K562 (cell line): Measurements from ENCODE around the gene ZFP92. TPM values are rescaled to one million over a fixed set of nuclear protein-coding genes. Genes with fewer than 3 reads are reported as not detected.

Experiments used
- ATAC-seq: fragments of 200-7000 bp; cut with Tn5 transposase; 3 replicates; pipeline ENCODE4 v1.9.1; 2020; ENCODE audit warnings: moderate library complexity
- BruUV-seq: library from RNA; stranded (reverse); fragments of 400-500 nt; replicated peaks from 2 replicates; lab custom pipeline; 2021; lab: Mats Ljungman, UMichigan
- CTCF ChIA-PET: fragments of 300-600 bp; formaldehyde crosslinking; extraction: SDS; loops from one replicate; lab custom pipeline; 2021; ENCODE audit warnings: low intra/inter-chr PET ratio; lab: Yijun Ruan, JAX
- POLR2A ChIA-PET: fragments of 300-600, 350-650 bp; sonication (Branson Sonifier 250); formaldehyde crosslinking; extraction: SDS; loops from one replicate; lab custom pipeline; 2021; ENCODE audit warnings: antibody characterized with exemption, inconsistent platforms; lab: Yijun Ruan, JAX
- DNase-seq, 4 experiments: peaks; one replicate each; pipeline versions ENCODE4 v3.0.0 to v3.0.0-alpha.2; 2011 to 2018; ENCODE audit warnings: low spot score in 3 of 4, mixed read lengths in 3 of 4; ENCODE audit errors: extremely low read depth in 1 of 4
- FAIRE-seq: peaks from 2 replicates; lab custom pipeline; 2011; peaks lifted over from hg19 to GRCh38; lab: Jason Lieb, UNC
- H2AFZ ChIP-seq: 2 replicates; pipeline ENCODE4 v1.6.0; 2011; ENCODE audit warnings: low read depth, low read length, control low read depth, inconsistent platforms
- H3K27ac ChIP-seq: fragments of 200-600 bp; 3 replicates; pipeline ENCODE4 v1.8.0; 2011; ENCODE audit warnings: low read depth, mild to moderate bottlenecking, control low read depth, inconsistent platforms, low read length, moderate library complexity, mixed read lengths; ENCODE audit errors: extremely low read depth
- H3K27me3 ChIP-seq, 2 experiments: fragments of 300-600 bp in 1 of 2; 2 replicates in 1 of 2; 3 replicates in 1 of 2; pipeline versions ENCODE4 v1.6.0 to v1.8.0; 2011; ENCODE audit warnings: inconsistent platforms in 2 of 2, low read length in 2 of 2, mild to moderate bottlenecking in 1 of 2, mixed read lengths in 1 of 2, moderate library complexity in 1 of 2; ENCODE audit not compliant: control insufficient read depth in 2 of 2, insufficient read depth in 2 of 2
- H3K36me3 ChIP-seq: fragments of 300-600 bp; 3 replicates; pipeline ENCODE4 v1.8.0; 2011; ENCODE audit warnings: mild to moderate bottlenecking, low read length, inconsistent platforms; ENCODE audit not compliant: control insufficient read depth, insufficient read depth
- H3K4me1 ChIP-seq, 2 experiments: fragments of 200-600 bp in 1 of 2; replicated peaks in 1 of 2; 2 replicates in 1 of 2; 3 replicates in 1 of 2; pipeline versions ENCODE4 v1.5.1 to v1.8.0; 2011; ENCODE audit warnings: inconsistent platforms in 2 of 2, low read length in 2 of 2, mild to moderate bottlenecking in 1 of 2, mixed read lengths in 1 of 2, moderate library complexity in 1 of 2; ENCODE audit not compliant: control insufficient read depth in 2 of 2, insufficient read depth in 2 of 2
- H3K4me2 ChIP-seq: 2 replicates; pipeline ENCODE4 v1.6.1; 2011; ENCODE audit warnings: low read length, control low read depth, inconsistent platforms, mixed read lengths; ENCODE audit not compliant: insufficient read depth
- H3K4me3 ChIP-seq: fragments of 200-600 bp; sonication (generic), shearing (Covaris generic); 2 replicates; pipeline ENCODE4 v1.5.1; 2016; ENCODE audit warnings: control low read depth, inconsistent platforms
- H3K79me2 ChIP-seq: fragments of 200-600 bp; 3 replicates; pipeline ENCODE4 v1.8.0; 2011; ENCODE audit warnings: low read length, inconsistent platforms; ENCODE audit not compliant: control insufficient read depth, insufficient read depth
- H3K9ac ChIP-seq, 2 experiments: 2 replicates each; pipeline versions ENCODE4 v1.6.0 to v1.6.1; 2011; ENCODE audit warnings: low read depth in 2 of 2, low read length in 2 of 2, control low read depth in 1 of 2, inconsistent platforms in 1 of 2, mild to moderate bottlenecking in 1 of 2, mixed read lengths in 1 of 2; ENCODE audit not compliant: insufficient read depth in 1 of 2
- H3K9me1 ChIP-seq: one replicate; pipeline ENCODE4 v1.6.0; 2011; ENCODE audit warnings: inconsistent platforms, mild to moderate bottlenecking, low read length, moderate library complexity; ENCODE audit not compliant: control insufficient read depth, insufficient read depth
- H3K9me3 ChIP-seq: replicated peaks from 2 replicates; pipeline ENCODE4 v1.5.1; 2011; ENCODE audit warnings: low read depth, low read length, inconsistent platforms; ENCODE audit not compliant: control insufficient read depth, insufficient read depth
- H4K20me1 ChIP-seq: replicated peaks from 2 replicates; pipeline ENCODE4 v1.6.1; 2011; ENCODE audit warnings: low read length, inconsistent platforms, mixed read lengths; ENCODE audit not compliant: control insufficient read depth, insufficient read depth
- ADNP ChIP-seq: fragments of 200-800 bp; sonication (Bioruptor generic); IDR thresholded peaks from 2 replicates; pipeline ENCODE4 v1.6.1; 2016; ENCODE audit warnings: missing genetic modification characterization, missing compliant biosample characterization
- ATF1 ChIP-seq, 2 experiments: fragments of 450-650 bp in 1 of 2; IDR thresholded peaks; 2 replicates each; pipeline ENCODE4 v1.6.1; 2016; ENCODE audit warnings: missing compliant biosample characterization in 1 of 2, missing genetic modification characterization in 1 of 2
- CBX1 ChIP-seq: sonication (generic); IDR thresholded peaks from 2 replicates; pipeline ENCODE4 v1.6.1; 2016; ENCODE audit warnings: antibody characterized with exemption, low read depth, mild to moderate bottlenecking
- EP300 ChIP-seq: IDR thresholded peaks from 2 replicates; pipeline ENCODE4 v1.6.1; 2012; ENCODE audit warnings: low read length, improper control_type of control experiment
- HDAC6 ChIP-seq: IDR thresholded peaks from 2 replicates; pipeline ENCODE4 v1.6.1; 2012; ENCODE audit warnings: low read depth, mild to moderate bottlenecking, control low read depth, inconsistent platforms, low read length, moderate library complexity
- HIVEP1 ChIP-seq: fragments of 250-450 bp; sonication (Bioruptor Pico); IDR thresholded peaks from 2 replicates; pipeline ENCODE4 v1.4.0; 2020; ENCODE audit warnings: mild to moderate bottlenecking
- KLF1 ChIP-seq: fragments of 450-650 bp; IDR thresholded peaks from 2 replicates; pipeline ENCODE4 v1.6.1; 2016; ENCODE audit warnings: missing genetic modification characterization, missing compliant biosample characterization
- NFE2 ChIP-seq: IDR thresholded peaks from 2 replicates; pipeline ENCODE4 v1.6.1; 2014; ENCODE audit warnings: antibody characterized with exemption, low read depth
- PHF20 ChIP-seq: fragments of 450-650 bp; IDR thresholded peaks from 2 replicates; pipeline ENCODE4 v1.6.1; 2018; ENCODE audit not compliant: partially characterized antibody
- TBL1XR1 ChIP-seq, 2 experiments: IDR thresholded peaks; 2 replicates each; pipeline ENCODE4 v1.6.1; 2012; ENCODE audit warnings: improper control_type of control experiment in 2 of 2, low read length in 2 of 2, mild to moderate bottlenecking in 1 of 2
- ZNF695 ChIP-seq: fragments of 450-650 bp; formaldehyde crosslinking; IDR thresholded peaks from 2 replicates; pipeline ENCODE4 v1.4.0; 2020; ENCODE audit warnings: mild to moderate bottlenecking, moderate library complexity
- WGBS: fragments of 100-300 bp; shearing (Covaris generic); methylation state at CpG from one replicate; pipeline ENCODE4 v1.1.6; 2016; ENCODE audit warnings: low coverage, mixed read lengths; ENCODE audit not compliant: insufficient coverage; ENCODE audit errors: missing lambda C conversion rate; 5-methylcytosine and 5-hydroxymethylcytosine counted together
- in situ Hi-C: fragments of 300-500 bp; cut with MboI; formaldehyde crosslinking; loops from 4 replicates; pipeline ENCODE4 v1.15.0; 2018; ENCODE audit warnings: inconsistent platforms, mixed read lengths
- intact Hi-C: fragments of 100-400 bp; cut with micrococcal nuclease; formaldehyde crosslinking; loops from 2 replicates; pipeline ENCODE4 v1.14.2; 2022
- polyA plus RNA-seq, 8 experiments: library from polyadenylated mRNA; depleted of rRNA in 4 of 8; stranded (reverse) in 5 of 8; unstranded in 3 of 8; fragments of >200 nt; fragmentation: Nextera tagmentation in 2 of 8; fragmentation: Illumina TruSeq in 1 of 8; extraction: Ambion mirVana in 2 of 8; extraction: Trizol in 1 of 8; gene quantifications; 2 replicates each; pipeline versions ENCODE4 v1.2.1 to v1.2.3, GENCODE V29; 2011 to 2014; ENCODE audit warnings: inconsistent platforms in 1 of 8, missing spikeins in 1 of 8
- total RNA-seq, 7 experiments: library from RNA; depleted of rRNA in 6 of 7; stranded (reverse); fragments of >200 nt in 6 of 7; fragmentation: Illumina TruSeq in 2 of 7; extraction: Trizol in 2 of 7; gene quantifications; 2 replicates each; pipeline versions ENCODE4 v1.2.1 to v1.2.3, GENCODE V29; 2011 to 2021; ENCODE audit warnings: low replicate concordance in 1 of 7
- TF ChIP-seq, protein P1 (sequence below): fragments of 250-450 bp; sonication (Bioruptor Pico); IDR thresholded peaks from 2 replicates; pipeline ENCODE4 v1.9.0; 2021; ENCODE audit warnings: mild to moderate bottlenecking, inconsistent platforms
- TF ChIP-seq, protein P2 (sequence below): sonication (generic); formaldehyde crosslinking; IDR thresholded peaks from 2 replicates; pipeline ENCODE4 v1.8.0; 2022; ENCODE audit warnings: missing genetic modification reagents, mild to moderate bottlenecking, borderline replicate concordance

Gene ZFP92
- total and polyA plus RNA-seq, 9 of the 15 experiments (the other 6 are each of a cell fraction or from before 2014, with no cell fraction given): 0.32 to 3.3 (median 1.8) TPM

DNA sequence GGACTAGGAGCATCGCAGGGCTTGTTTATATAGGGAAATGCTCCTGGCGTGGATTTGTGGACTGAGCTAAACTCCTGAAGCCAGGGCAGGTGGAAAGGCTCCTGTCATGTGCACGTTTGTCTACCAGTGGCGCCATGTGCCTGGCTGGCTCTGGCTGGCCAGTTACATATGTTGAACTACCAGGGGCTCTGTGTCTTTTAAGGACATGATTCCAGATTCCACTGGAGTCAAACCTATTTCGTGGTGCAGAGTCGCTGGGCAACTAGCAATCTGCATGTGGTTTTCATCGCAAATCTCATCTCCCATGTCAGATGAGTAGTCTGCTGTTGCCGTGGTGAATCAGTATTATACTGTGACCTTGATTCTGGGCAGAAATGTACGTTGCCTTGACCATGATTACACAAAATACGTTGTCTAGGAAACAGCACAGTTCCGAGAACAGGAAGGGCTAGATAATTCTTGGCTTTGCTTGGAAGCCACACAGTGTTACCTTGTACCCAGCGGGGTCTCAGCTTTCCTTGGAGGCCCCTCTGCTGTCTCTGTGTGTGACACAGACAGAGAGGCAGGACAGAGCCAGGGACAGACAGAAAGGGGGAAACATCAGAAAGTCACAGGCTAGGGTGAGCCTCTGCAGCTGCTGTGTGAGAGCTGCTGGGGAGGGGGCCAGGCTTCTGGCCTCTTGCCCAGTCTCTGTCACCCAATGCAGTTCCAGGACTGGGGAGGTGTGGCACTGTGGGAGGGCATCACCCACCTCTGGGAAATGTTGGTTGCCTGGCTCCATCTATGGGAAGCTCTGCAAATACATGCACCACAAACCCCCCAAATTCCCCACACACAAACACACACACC lies 29.4 kb upstream of the ZFP92 start (continued):
- TF ChIP-seq, protein P1, sequence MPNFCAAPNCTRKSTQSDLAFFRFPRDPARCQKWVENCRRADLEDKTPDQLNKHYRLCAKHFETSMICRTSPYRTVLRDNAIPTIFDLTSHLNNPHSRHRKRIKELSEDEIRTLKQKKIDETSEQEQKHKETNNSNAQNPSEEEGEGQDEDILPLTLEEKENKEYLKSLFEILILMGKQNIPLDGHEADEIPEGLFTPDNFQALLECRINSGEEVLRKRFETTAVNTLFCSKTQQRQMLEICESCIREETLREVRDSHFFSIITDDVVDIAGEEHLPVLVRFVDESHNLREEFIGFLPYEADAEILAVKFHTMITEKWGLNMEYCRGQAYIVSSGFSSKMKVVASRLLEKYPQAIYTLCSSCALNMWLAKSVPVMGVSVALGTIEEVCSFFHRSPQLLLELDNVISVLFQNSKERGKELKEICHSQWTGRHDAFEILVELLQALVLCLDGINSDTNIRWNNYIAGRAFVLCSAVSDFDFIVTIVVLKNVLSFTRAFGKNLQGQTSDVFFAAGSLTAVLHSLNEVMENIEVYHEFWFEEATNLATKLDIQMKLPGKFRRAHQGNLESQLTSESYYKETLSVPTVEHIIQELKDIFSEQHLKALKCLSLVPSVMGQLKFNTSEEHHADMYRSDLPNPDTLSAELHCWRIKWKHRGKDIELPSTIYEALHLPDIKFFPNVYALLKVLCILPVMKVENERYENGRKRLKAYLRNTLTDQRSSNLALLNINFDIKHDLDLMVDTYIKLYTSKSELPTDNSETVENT (CRISPR knock-in tag): no peak
- TF ChIP-seq HIVEP1 (no peak), ZNF695 (CRISPR knock-in tag) (no peak)

DNA sequence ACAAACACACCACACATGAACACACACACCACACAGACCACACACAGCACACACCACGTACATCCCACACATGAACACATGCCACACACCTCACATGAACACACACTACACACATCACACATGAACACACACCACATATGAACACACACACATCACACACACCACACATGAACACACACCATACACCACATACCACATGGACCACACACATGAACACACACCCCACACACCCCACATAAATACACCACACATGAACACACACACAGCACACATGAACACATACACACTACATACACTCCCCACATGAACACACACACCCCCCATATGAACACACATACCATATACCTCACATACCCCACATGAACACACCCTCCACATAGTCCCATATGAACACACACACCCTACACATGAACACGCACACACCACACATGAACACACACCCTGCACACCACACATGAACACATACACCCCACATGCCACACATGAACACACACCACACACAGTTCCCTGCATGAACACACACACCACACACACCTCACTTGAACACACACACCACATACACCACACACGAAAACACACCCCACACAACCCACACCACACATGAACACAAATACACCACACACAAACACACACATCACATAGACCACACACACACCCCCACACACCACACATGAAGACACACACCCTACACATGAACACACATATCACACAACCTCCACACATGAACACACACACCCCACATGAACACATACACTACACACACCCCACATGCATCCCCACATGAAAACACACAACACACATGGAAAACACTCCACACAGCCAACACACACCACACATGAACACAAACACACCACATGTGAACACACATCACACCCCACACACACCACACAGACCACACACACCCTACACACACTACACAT lies 28.4 kb upstream of the ZFP92 start:
- no peaks in the 10 kb centered on the region for H3K79me2 ChIP-seq
- CTCF ChIA-PET: no interaction called here
- H3K36me3 ChIP-seq: no peaks in the 10 kb centered on the region
- H2AFZ ChIP-seq: peak overlapping the region; percentile 87
- in situ Hi-C loops: no loop called here
- POLR2A ChIA-PET: no interaction called here
- H3K27me3 ChIP-seq: no peaks in the 10 kb centered on the region; a peak in 1 of 5 replicates
- no peak for ATAC-seq
- TF ChIP-seq KLF1 (no peak), HDAC6 (0 out of 2 replicates have a peak, but pooled peaks have one; percentile 21), ATF1 (CRISPR knock-in tag; IDR thresholded peaks at IDR 0.05) (no peak), ATF1 (tag; IDR thresholded peaks at IDR 0.05) (no peak), EP300 (no peak), ADNP (tag) (peak; percentile 82), CBX1 (peak; percentile 68; the same call in 1 of the 2 replicates), TBL1XR1 (IDR thresholded peaks at IDR 0.05; ENCODE audit: low read length in 2 of 2) (no peak), PHF20 (peak; percentile 28), NFE2 (no peak)
- TF ChIP-seq, protein P2, sequence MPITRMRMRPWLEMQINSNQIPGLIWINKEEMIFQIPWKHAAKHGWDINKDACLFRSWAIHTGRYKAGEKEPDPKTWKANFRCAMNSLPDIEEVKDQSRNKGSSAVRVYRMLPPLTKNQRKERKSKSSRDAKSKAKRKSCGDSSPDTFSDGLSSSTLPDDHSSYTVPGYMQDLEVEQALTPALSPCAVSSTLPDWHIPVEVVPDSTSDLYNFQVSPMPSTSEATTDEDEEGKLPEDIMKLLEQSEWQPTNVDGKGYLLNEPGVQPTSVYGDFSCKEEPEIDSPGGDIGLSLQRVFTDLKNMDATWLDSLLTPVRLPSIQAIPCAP (CRISPR knock-in tag): no peak
- TF ChIP-seq, all 486 proteins: peak for 4
- FAIRE-seq: peak; percentile 65
- Histone ChIP-seq H3K27ac (peak overlapping the region; percentile 65; the same call in 2 of the 3 replicates), H3K4me2 (peak overlapping the region; percentile 71), H3K9me3 (peaks cover 6% of the 10 kb centered on the region; the same call in 1 of the 2 replicates), H3K4me3 (no peak overlapping the region), H4K20me1 (no peaks in the 10 kb centered on the region), H3K4me1 (peaks cover 33% of the 10 kb centered on the region in 2 experiments), H3K9ac (peak overlapping the region in 1 of 2 experiments; percentile 24; a peak in 1 of 4 replicates), H3K9me1 (no peaks in the 10 kb centered on the region)
- intact Hi-C loops: loop anchor here (5.0 kb wide), 1 partner anchor 46 kb away; no protein-coding TSS in a partner anchor
- no peak for DNase-seq
- no TSS peak for BruUV-seq
- 47% methylated on average over 3 of the region's 3 CpGs for WGBS
